ENCODE data around the gene PDE3A.

DNA sequence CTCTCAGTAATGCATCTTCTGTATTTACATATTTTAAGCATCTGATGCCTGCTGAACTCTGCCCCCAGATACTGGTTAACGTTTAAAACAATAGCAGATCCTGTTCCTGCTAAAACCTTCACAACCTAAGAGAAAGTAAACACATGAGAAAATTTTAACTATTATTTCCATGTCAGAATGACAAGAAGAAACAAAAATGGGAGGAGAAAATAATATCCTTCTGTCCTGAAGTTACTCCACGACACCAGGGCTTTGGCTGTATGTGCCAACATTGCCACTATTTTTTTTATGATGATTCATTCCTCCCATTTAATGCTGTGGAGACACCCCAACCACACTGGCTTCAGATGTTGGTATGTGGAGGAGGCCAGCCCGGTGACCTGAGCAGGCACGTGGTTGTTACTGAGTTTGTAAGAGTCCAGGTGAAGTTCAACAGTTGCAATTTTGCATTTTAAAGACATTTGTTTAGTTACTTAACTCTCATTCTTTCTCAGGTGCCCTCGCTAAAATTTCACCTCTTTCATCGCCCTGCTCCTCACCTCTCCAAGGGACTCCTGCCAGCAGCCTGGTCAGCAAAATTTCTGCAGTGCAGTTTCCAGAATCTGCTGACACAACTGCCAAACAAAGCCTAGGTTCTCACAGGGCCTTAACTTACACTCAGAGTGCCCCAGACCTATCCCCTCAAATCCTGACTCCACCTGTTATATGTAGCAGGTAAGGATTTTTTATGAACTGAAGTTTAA lies 261.2 kb downstream of the PDE3A start:
- TF ChIP-seq, protein P1, sequence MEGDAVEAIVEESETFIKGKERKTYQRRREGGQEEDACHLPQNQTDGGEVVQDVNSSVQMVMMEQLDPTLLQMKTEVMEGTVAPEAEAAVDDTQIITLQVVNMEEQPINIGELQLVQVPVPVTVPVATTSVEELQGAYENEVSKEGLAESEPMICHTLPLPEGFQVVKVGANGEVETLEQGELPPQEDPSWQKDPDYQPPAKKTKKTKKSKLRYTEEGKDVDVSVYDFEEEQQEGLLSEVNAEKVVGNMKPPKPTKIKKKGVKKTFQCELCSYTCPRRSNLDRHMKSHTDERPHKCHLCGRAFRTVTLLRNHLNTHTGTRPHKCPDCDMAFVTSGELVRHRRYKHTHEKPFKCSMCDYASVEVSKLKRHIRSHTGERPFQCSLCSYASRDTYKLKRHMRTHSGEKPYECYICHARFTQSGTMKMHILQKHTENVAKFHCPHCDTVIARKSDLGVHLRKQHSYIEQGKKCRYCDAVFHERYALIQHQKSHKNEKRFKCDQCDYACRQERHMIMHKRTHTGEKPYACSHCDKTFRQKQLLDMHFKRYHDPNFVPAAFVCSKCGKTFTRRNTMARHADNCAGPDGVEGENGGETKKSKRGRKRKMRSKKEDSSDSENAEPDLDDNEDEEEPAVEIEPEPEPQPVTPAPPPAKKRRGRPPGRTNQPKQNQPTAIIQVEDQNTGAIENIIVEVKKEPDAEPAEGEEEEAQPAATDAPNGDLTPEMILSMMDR (IDR thresholded peaks at IDR 0.05) = no peak
- no peak for TF ChIP-seq POLR2A (IDR thresholded peaks at IDR 0.05)
